WTC11 (cell line): ENCODE results near the gene EPHB3. TPM values are rescaled to one million over a fixed set of nuclear protein-coding genes. Genes with fewer than 3 reads are reported as not detected.

Experiments
- ATAC-seq: fragments of 200-7000 bp; cut with Tn5 transposase; 2 replicates; pipeline ENCODE4 v1.10.0; 2021; ENCODE audit warnings: mild to moderate bottlenecking, moderate library complexity
- CTCF ChIA-PET: fragments of 300-600 bp; sonication (Branson Sonifier 250); formaldehyde crosslinking; loops from one replicate; lab custom pipeline; 2021; ENCODE audit warnings: antibody characterized with exemption; lab: Charles Lee
- POLR2A ChIA-PET: fragments of 350-600 bp; sonication (Branson Sonifier 250); formaldehyde crosslinking; loops from one replicate; lab custom pipeline; 2021; ENCODE audit warnings: antibody characterized with exemption; lab: Charles Lee
- DNase-seq: peaks from one replicate; pipeline ENCODE4 v3.0.0; 2021; ENCODE audit warnings: low spot score
- H3K27ac Mint-ChIP-seq: 2 replicates; pipeline ENCODE4 v1.8.0; 2021; ENCODE audit warnings: mixed read lengths
- H3K27me3 Mint-ChIP-seq: 2 replicates; pipeline ENCODE4 v1.8.0; 2021; ENCODE audit warnings: low read depth, mild to moderate bottlenecking, moderate library complexity, mixed read lengths
- H3K36me3 Mint-ChIP-seq: 2 replicates; pipeline ENCODE4 v1.8.0; 2021; ENCODE audit warnings: mixed read lengths
- H3K4me1 Mint-ChIP-seq: 2 replicates; pipeline ENCODE4 v1.8.0; 2022; ENCODE audit warnings: mixed read lengths
- H3K4me3 Mint-ChIP-seq: 2 replicates; pipeline ENCODE4 v1.8.0; 2021; ENCODE audit warnings: mild to moderate bottlenecking, moderate library complexity, mixed read lengths
- H3K9me3 Mint-ChIP-seq: 2 replicates; pipeline ENCODE4 v1.8.0; 2021; ENCODE audit warnings: mixed read lengths
- ATF1 ChIP-seq: sonication (generic); formaldehyde crosslinking; IDR thresholded peaks from 2 replicates; pipeline ENCODE4 v1.8.1; 2023; ENCODE audit warnings: mild to moderate bottlenecking, moderate library complexity, missing genetic modification reagents
- CBFB ChIP-seq: sonication (generic); formaldehyde crosslinking; IDR thresholded peaks from 2 replicates; pipeline ENCODE4 v1.8.1; 2022; ENCODE audit warnings: mild to moderate bottlenecking, low read depth, missing genetic modification reagents
- E2F5 ChIP-seq: sonication (generic); formaldehyde crosslinking; IDR thresholded peaks from 2 replicates; pipeline ENCODE4 v1.8.1; 2022; ENCODE audit warnings: mild to moderate bottlenecking, moderate library complexity, missing genetic modification reagents
- ERG ChIP-seq: fragments of 250-450 bp; sonication (Bioruptor Pico); IDR thresholded peaks from 2 replicates; pipeline ENCODE4 v1.8.0; 2021; ENCODE audit warnings: mild to moderate bottlenecking
- ETV6 ChIP-seq: sonication (generic); formaldehyde crosslinking; IDR thresholded peaks from 2 replicates; pipeline ENCODE4 v1.8.1; 2022; ENCODE audit warnings: mild to moderate bottlenecking, missing genetic modification reagents
- GRHL2 ChIP-seq: fragments of 250-450 bp; sonication (Bioruptor Pico); IDR thresholded peaks from 2 replicates; pipeline ENCODE4 v1.8.0; 2022; ENCODE audit warnings: mild to moderate bottlenecking, moderate library complexity; ENCODE audit not compliant: insufficient replicate concordance, severe bottlenecking
- HMGXB4 ChIP-seq: sonication (generic); formaldehyde crosslinking; IDR thresholded peaks from 2 replicates; pipeline ENCODE4 v1.8.1; 2023; ENCODE audit warnings: mild to moderate bottlenecking, moderate library complexity, missing genetic modification reagents
- IRF1 ChIP-seq: sonication (generic); formaldehyde crosslinking; IDR thresholded peaks from 2 replicates; pipeline ENCODE4 v1.8.0; 2023; ENCODE audit warnings: missing genetic modification reagents
- NR1H2 ChIP-seq: sonication (generic); formaldehyde crosslinking; IDR thresholded peaks from 2 replicates; pipeline ENCODE4 v1.9.0; 2021; ENCODE audit warnings: mild to moderate bottlenecking, moderate library complexity, missing genetic modification reagents
- RORB ChIP-seq: fragments of 250-450 bp; sonication (Bioruptor Pico); IDR thresholded peaks from 2 replicates; pipeline ENCODE4 v1.9.0; 2021; ENCODE audit warnings: mild to moderate bottlenecking
- TEAD1 ChIP-seq: sonication (generic); formaldehyde crosslinking; IDR thresholded peaks from 2 replicates; pipeline ENCODE4 v1.8.0; 2022; ENCODE audit warnings: mild to moderate bottlenecking, missing genetic modification reagents
- TP53 ChIP-seq: sonication (generic); formaldehyde crosslinking; IDR thresholded peaks from 2 replicates; pipeline ENCODE4 v1.8.1; 2023; ENCODE audit warnings: mild to moderate bottlenecking, missing genetic modification reagents
- USF1 ChIP-seq: sonication (generic); formaldehyde crosslinking; IDR thresholded peaks from 2 replicates; pipeline ENCODE4 v1.8.0; 2022; ENCODE audit warnings: mild to moderate bottlenecking, missing genetic modification reagents
- USF2 ChIP-seq: sonication (generic); formaldehyde crosslinking; IDR thresholded peaks from 2 replicates; pipeline ENCODE4 v1.8.1; 2023; ENCODE audit warnings: mild to moderate bottlenecking, missing genetic modification reagents, moderate library complexity
- ZMAT4 ChIP-seq: fragments of 250-450 bp; sonication (Bioruptor Pico); IDR thresholded peaks from 2 replicates; pipeline ENCODE4 v1.9.0; 2021; ENCODE audit warnings: mild to moderate bottlenecking
- ZNF232 ChIP-seq: sonication (generic); formaldehyde crosslinking; IDR thresholded peaks from 2 replicates; pipeline ENCODE4 v1.8.0; 2022; ENCODE audit warnings: mild to moderate bottlenecking, missing genetic modification reagents
- ZNF317 ChIP-seq: sonication (generic); formaldehyde crosslinking; IDR thresholded peaks from 2 replicates; pipeline ENCODE4 v1.8.1; 2023; ENCODE audit warnings: low read depth, mild to moderate bottlenecking, moderate library complexity, missing genetic modification reagents, borderline replicate concordance
- ZNF416 ChIP-seq: fragments of 250-450 bp; sonication (Bioruptor Pico); IDR thresholded peaks from 2 replicates; pipeline ENCODE4 v1.9.0; 2021; ENCODE audit warnings: mild to moderate bottlenecking, inconsistent platforms
- ZNF532 ChIP-seq: fragments of 250-450 bp; sonication (Bioruptor Pico); IDR thresholded peaks from 2 replicates; pipeline ENCODE4 v1.9.0; 2021; ENCODE audit warnings: mild to moderate bottlenecking, borderline replicate concordance
- ZSCAN18 ChIP-seq: fragments of 250-450 bp; sonication (Bioruptor Pico); IDR thresholded peaks from 2 replicates; pipeline ENCODE4 v2.1.2; 2022; ENCODE audit warnings: mild to moderate bottlenecking, moderate library complexity
- total RNA-seq: library from RNA; stranded (reverse); gene quantifications from 3 replicates; pipeline ENCODE4 v1.2.3, GENCODE V29; 2021

Gene EPHB3
- total RNA-seq, 1 experiment from 2014 or later = 11.4 TPM

GRCh38 chr3:184595726-184596125 lies 34.1 kb downstream of the EPHB3 start:
- CTCF ChIA-PET = interaction anchor here (1.0 kb wide), 2 partner anchors 12 to 34 kb away, joined by 3 to 6 read pairs; partner anchors contain the start of gene EPHB3
- Mint-ChIP-seq H3K9me3 (no peaks in the 10 kb centered on the region), H3K4me1 (peaks cover 53% of the 10 kb centered on the region), H3K27me3 (peaks cover 59% of the 10 kb centered on the region), H3K4me3 (no peak overlapping the region), H3K27ac (no peak overlapping the region), H3K36me3 (no peaks in the 10 kb centered on the region)
- no peak for DNase-seq
- ATAC-seq = peak; percentile 22
- POLR2A ChIA-PET = no interaction called here
- TF ChIP-seq TP53 (CRISPR knock-in tag) = no peak
- no peak for TF ChIP-seq ZMAT4 (CRISPR knock-in tag)
- no peak for TF ChIP-seq ZSCAN18
- no peak for TF ChIP-seq HMGXB4 (CRISPR knock-in tag)
- TF ChIP-seq IRF1 (CRISPR knock-in tag) = no peak
- TF ChIP-seq ERG (CRISPR knock-in tag) = no peak
- TF ChIP-seq ZNF416 (CRISPR knock-in tag) = no peak

- H3K9me3 Mint-ChIP-seq = no peaks in the 10 kb centered on the region
- H3K4me3 Mint-ChIP-seq = no peak overlapping the region
- H3K4me1 Mint-ChIP-seq = peaks cover 53% of the 10 kb centered on the region
- ATAC-seq (no peak), DNase-seq (no peak)
- ChIA-PET POLR2A (no interaction called here), CTCF (interaction anchor here (1.0 kb wide), 2 partner anchors 13 to 35 kb away, joined by 3 to 6 read pairs; partner anchors contain the start of gene EPHB3)
- H3K36me3 Mint-ChIP-seq = no peaks in the 10 kb centered on the region
- H3K27ac Mint-ChIP-seq = no peak overlapping the region
- peaks cover 63% of the 10 kb centered on the region for H3K27me3 Mint-ChIP-seq
- TF ChIP-seq ATF1 (CRISPR knock-in tag) = no peak
- TF ChIP-seq ERG (CRISPR knock-in tag) = no peak
- TF ChIP-seq CBFB = no peak
- TF ChIP-seq NR1H2 (CRISPR knock-in tag) = no peak
- no peak for TF ChIP-seq ZNF232 (CRISPR knock-in tag)
- TF ChIP-seq E2F5 = no peak
- no peak for TF ChIP-seq USF1 (CRISPR knock-in tag)
- TF ChIP-seq USF2 = no peak
- TF ChIP-seq GRHL2 (CRISPR knock-in tag) = no peak
- TF ChIP-seq TEAD1 (CRISPR knock-in tag) = no peak
- TF ChIP-seq RORB = no peak
- TF ChIP-seq ETV6 (CRISPR knock-in tag) = no peak
- TF ChIP-seq ZMAT4 (CRISPR knock-in tag) = no peak
- TF ChIP-seq ZNF317 (CRISPR knock-in tag) = no peak
- TF ChIP-seq ZNF532 (CRISPR knock-in tag) = no peak
Observed at GRCh38 chr3:184596233-184596632, 34.6 kb downstream of the EPHB3 start.
